Measurements from ENCODE around the gene NTMT1. TPM values are rescaled to one million over a fixed set of nuclear protein-coding genes. Genes with fewer than 3 reads are reported as not detected.

The NTMT1 gene
- total RNA-seq, 4 donors from 2014 or later: 23.9 to 30.6 (median 27.5) TPM

DNA sequence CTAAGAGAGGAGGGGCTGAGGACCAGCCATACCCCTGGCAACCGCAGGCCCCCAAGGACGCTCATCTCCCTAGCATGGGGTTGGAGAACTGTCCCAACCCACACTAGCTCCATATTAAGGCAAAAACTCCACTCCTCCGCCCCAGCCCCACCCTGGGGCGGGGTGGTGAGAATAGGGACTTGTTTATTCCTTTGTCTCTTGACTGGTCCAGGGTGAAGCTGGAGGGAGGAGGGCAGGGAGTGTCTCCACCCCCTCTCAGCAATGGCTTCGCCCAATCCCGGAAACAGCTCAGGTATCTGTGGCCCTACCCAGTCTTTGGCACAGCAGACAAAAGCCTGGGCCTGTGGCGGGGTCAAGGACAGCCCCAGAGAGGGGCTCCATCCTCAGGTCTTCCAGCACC, 56.4 kb downstream of the NTMT1 start:
- DNase-seq (ENCODE audit: low spot score in 2 of 2): no peak
- no peaks in the 10 kb centered on the region for H3K9me3 ChIP-seq
- H3K4me1 ChIP-seq: peaks cover 0 to 2% (median 0%) of the 10 kb centered on the region in 4 donors
- no peak for TF ChIP-seq CTCF (IDR thresholded peaks at IDR 0.05)
- TF ChIP-seq EP300 (IDR thresholded peaks at IDR 0.05): no peak
- no peak for TF ChIP-seq POLR2A (IDR thresholded peaks at IDR 0.05)
- H3K4me3 ChIP-seq: no peak overlapping the region
- H3K27ac ChIP-seq: no peak overlapping the region
- WGBS, 2 donors: 77 to 87% methylated on average over 6 to 7 of the region's 7 CpGs
- peaks cover 0 to 1% of the 10 kb centered on the region in 2 donors for H3K27me3 ChIP-seq
- no peaks in the 10 kb centered on the region for H3K36me3 ChIP-seq

DNA sequence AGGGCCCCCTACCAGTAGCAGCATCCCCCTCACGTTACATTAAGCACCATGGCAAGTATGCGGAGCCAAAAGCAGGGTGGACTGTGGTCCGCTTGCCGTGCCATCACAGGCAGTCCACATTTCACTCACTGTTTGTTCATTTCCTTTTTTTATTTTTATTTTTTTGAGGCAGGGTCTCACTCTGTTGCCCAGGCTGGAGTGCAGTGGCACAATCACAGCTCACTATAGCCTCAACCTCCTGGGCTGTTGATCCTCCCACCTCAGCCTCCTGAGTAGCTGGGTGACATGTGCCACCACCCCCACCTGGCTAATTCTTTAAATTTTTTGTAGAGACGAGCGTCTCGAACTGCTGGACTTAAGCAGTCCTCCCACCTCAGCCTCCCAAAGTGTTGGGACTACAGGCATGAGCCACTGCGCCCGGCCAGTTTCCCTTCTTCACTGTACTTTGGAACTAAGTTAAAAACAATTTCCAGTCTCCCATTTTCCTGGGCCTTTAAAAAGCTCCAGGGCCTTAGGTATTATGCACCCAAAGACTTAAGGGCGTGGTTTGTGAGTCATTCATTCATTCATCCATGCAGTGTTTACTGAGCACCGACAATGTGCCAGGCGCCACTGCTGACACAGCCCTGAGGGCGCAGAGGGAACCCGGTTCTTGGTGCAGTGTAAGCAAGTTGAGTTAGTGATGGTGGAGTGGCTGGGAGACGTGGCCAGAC, 59.4 kb downstream of the NTMT1 start:
- no peaks in the 10 kb centered on the region for H3K36me3 ChIP-seq
- no peak for DNase-seq (ENCODE audit: low spot score in 2 of 2)
- 80 to 87% methylated on average over 15 of the region's 15 CpGs for WGBS, 2 donors
- H3K4me3 ChIP-seq: no peak overlapping the region
- H3K4me1 ChIP-seq: no peaks in the 10 kb centered on the region
- no peak overlapping the region for H3K27ac ChIP-seq
- TF ChIP-seq EP300 (IDR thresholded peaks at IDR 0.05) (no peak), CTCF (IDR thresholded peaks at IDR 0.05) (no peak), POLR2A (IDR thresholded peaks at IDR 0.05) (no peak)
- H3K27me3 ChIP-seq: no peaks in the 10 kb centered on the region
- H3K9me3 ChIP-seq: no peaks in the 10 kb centered on the region

Other genes with a start within 250 kb of the NTMT1 start
- gene C9orf50, start 5.1 kb upstream of the NTMT1 start, total RNA-seq: 1 to 10 TPM in 3 of 4 donors, under 1 TPM in 1; 0.90 to 1.7 (median 1.3) TPM
- 10 to 100 TPM; 14.9 to 25.5 (median 22.4) TPM for gene ASB6, start 16.0 kb downstream of the NTMT1 start, total RNA-seq
- 10 to 100 TPM in 3 of 4 donors, 1 to 10 TPM in 1; 9.6 to 32.1 (median 14.9) TPM for gene PRRX2, start 39.5 kb downstream of the NTMT1 start, total RNA-seq
- 10 to 100 TPM; 14.7 to 33.0 (median 25.7) TPM for gene PTGES, start 126.9 kb downstream of the NTMT1 start, total RNA-seq
- 10 to 100 TPM; 19.2 to 41.2 (median 23.0) TPM for gene TOR1B, start 177.0 kb downstream of the NTMT1 start, total RNA-seq
- 10 to 100 TPM; 26.0 to 55.2 (median 40.4) TPM for gene TOR1A, start 198.0 kb downstream of the NTMT1 start, total RNA-seq
- gene C9orf78, start 209.1 kb downstream of the NTMT1 start, total RNA-seq: 10 to 100 TPM; 44.4 to 61.2 (median 52.7) TPM
- 10 to 100 TPM; 20.1 to 50.1 (median 24.1) TPM for gene USP20, start 209.3 kb downstream of the NTMT1 start, total RNA-seq